ENCODE data around the gene BFAR. TPM values are rescaled to one million over a fixed set of nuclear protein-coding genes. Genes with fewer than 3 reads are reported as not detected.

The BFAR gene
- total RNA-seq, 3 donors from 2014 or later (not counting 1 experiment from before 2014, with no cell fraction given) = 45.8 to 62.2 (median 55.6) TPM

GRCh38 chr16:14616280-14616679 is 16.5 kb upstream of the BFAR start:
- no peaks in the 10 kb centered on the region for H3K27me3 Mint-ChIP-seq (ENCODE audit: low read depth in 2 of 2)
- no peaks in the 10 kb centered on the region for H3K9me3 Mint-ChIP-seq
- Histone ChIP-seq H3K9me3 (ENCODE audit: control insufficient read depth, insufficient read depth, low read length) (no peaks in the 10 kb centered on the region), H3K36me3 (ENCODE audit: control insufficient read depth, insufficient read depth, low read length) (peaks cover 47% of the 10 kb centered on the region), H3K27ac (ENCODE audit: low read length) (no peak overlapping the region), H3K4me1 (ENCODE audit: control insufficient read depth, insufficient read depth, low read length) (no peaks in the 10 kb centered on the region), H3K27me3 (ENCODE audit: control insufficient read depth, insufficient read depth, low read length) (no peaks in the 10 kb centered on the region), H3K4me3 (ENCODE audit: low read length) (no peak overlapping the region)
- H3K36me3 Mint-ChIP-seq = no peaks in the 10 kb centered on the region
- 98% methylated on average over 4 of the region's 4 CpGs for whole genome bisulfite sequencing (ENCODE audit: insufficient coverage)
- no peak for TF ChIP-seq CTCF (IDR thresholded peaks at IDR 0.05)
- intact Hi-C loops (cut with micrococcal nuclease) = no loop called here
- DNase-seq (no peak), ATAC-seq (no peak)
- H3K4me3 Mint-ChIP-seq = no peak overlapping the region
- H3K4me1 Mint-ChIP-seq = peaks cover 0 to 3% of the 10 kb centered on the region in 2 donors
- H3K27ac Mint-ChIP-seq = no peak overlapping the region

GRCh38 chr16:14618566-14618965 is 14.2 kb upstream of the BFAR start:
- Mint-ChIP-seq H3K9me3 (no peaks in the 10 kb centered on the region), H3K27ac (no peak overlapping the region), H3K36me3 (no peaks in the 10 kb centered on the region), H3K4me1 (peaks cover 0 to 3% of the 10 kb centered on the region in 2 donors), H3K27me3 (ENCODE audit: low read depth in 2 of 2) (no peaks in the 10 kb centered on the region), H3K4me3 (no peak overlapping the region)
- no peak for TF ChIP-seq CTCF (IDR thresholded peaks at IDR 0.05)
- Histone ChIP-seq H3K27me3 (ENCODE audit: control insufficient read depth, insufficient read depth, low read length) (no peaks in the 10 kb centered on the region), H3K36me3 (ENCODE audit: control insufficient read depth, insufficient read depth, low read length) (peaks cover 50% of the 10 kb centered on the region), H3K27ac (ENCODE audit: low read length) (no peak overlapping the region), H3K9me3 (ENCODE audit: control insufficient read depth, insufficient read depth, low read length) (no peaks in the 10 kb centered on the region), H3K4me1 (ENCODE audit: control insufficient read depth, insufficient read depth, low read length) (no peaks in the 10 kb centered on the region), H3K4me3 (ENCODE audit: low read length) (no peak overlapping the region)
- DNase-seq (no peak), ATAC-seq (no peak)
- intact Hi-C loops (cut with micrococcal nuclease) = no loop called here
- WGBS (ENCODE audit: insufficient coverage) = 96% methylated on average over 4 of the region's 7 CpGs

- Mint-ChIP-seq H3K4me3 (no peak overlapping the region), H3K36me3 (no peaks in the 10 kb centered on the region), H3K9me3 (peaks cover 3 to 4% of the 10 kb centered on the region in 2 donors), H3K27ac (no peak overlapping the region), H3K4me1 (peaks cover 18 to 21% of the 10 kb centered on the region in 2 donors), H3K27me3 (ENCODE audit: low read depth in 2 of 2) (no peaks in the 10 kb centered on the region)
- Histone ChIP-seq H3K36me3 (ENCODE audit: control insufficient read depth, insufficient read depth, low read length) (peaks cover 46% of the 10 kb centered on the region), H3K9me3 (ENCODE audit: control insufficient read depth, insufficient read depth, low read length) (no peaks in the 10 kb centered on the region), H3K4me3 (ENCODE audit: low read length) (no peak overlapping the region), H3K27ac (ENCODE audit: low read length) (no peak overlapping the region), H3K4me1 (ENCODE audit: control insufficient read depth, insufficient read depth, low read length) (peaks cover 30% of the 10 kb centered on the region), H3K27me3 (ENCODE audit: control insufficient read depth, insufficient read depth, low read length) (no peaks in the 10 kb centered on the region)
- no peak for DNase-seq
- intact Hi-C loops (cut with micrococcal nuclease) = no loop called here
- no peak for TF ChIP-seq CTCF (IDR thresholded peaks at IDR 0.05)
- 98% methylated on average over 4 of the region's 4 CpGs for WGBS (ENCODE audit: insufficient coverage)
- ATAC-seq = no peak
Measured at GRCh38 chr16:14627078-14627477, 5.7 kb upstream of the BFAR start.
